GM10248 (cell line): Measurements from ENCODE around the gene SPATA31D4.

Experiments used
- CTCF ChIA-PET: fragments of 300-600 bp; sonication (Branson Sonifier 250); formaldehyde crosslinking; extraction: SDS; loops from one replicate; lab custom pipeline; 2021; ENCODE audit warnings: antibody characterized with exemption; lab: Yijun Ruan, JAX
- POLR2A ChIA-PET: fragments of 350-650 bp; sonication (Branson Sonifier 250); formaldehyde crosslinking; extraction: SDS; loops from one replicate; lab custom pipeline; 2020; ENCODE audit warnings: antibody characterized with exemption; lab: Yijun Ruan, JAX
- DNase-seq: peaks from one replicate; pipeline ENCODE4 v3.0.0; 2012; ENCODE audit errors: extremely low spot score
- CTCF ChIP-seq: IDR thresholded peaks from 2 replicates; pipeline ENCODE4 v1.5.1; 2012; ENCODE audit warnings: mild to moderate bottlenecking, low read depth; ENCODE audit errors: extremely low read depth, missing control alignments, control extremely low read depth

Gene SPATA31D4

GRCh38 chr9:81964218-81965171 is 36.3 kb downstream of the SPATA31D4 start:
- DNase-seq = no peak
- no peak for TF ChIP-seq CTCF
- ChIA-PET CTCF (no interaction called here), POLR2A (no interaction called here)

- CTCF ChIA-PET = interaction anchor here (1.3 kb wide), 1 partner anchor 12 kb away, joined by 3 read pairs; no protein-coding TSS in a partner anchor
- POLR2A ChIA-PET = no interaction called here
- DNase-seq = no peak
- TF ChIP-seq CTCF = no peak
These were observed 39.8 kb downstream of the SPATA31D4 start for GRCh38 chr9:81968026-81968425.

- DNase-seq = no peak
- ChIA-PET POLR2A (no interaction called here), CTCF (interaction anchor here (1.1 kb wide), 1 partner anchor 10 kb away, joined by 3 read pairs; no protein-coding TSS in a partner anchor)
- no peak for TF ChIP-seq CTCF
These were observed 41.7 kb downstream of the SPATA31D4 start for GRCh38 chr9:81969971-81970370.

GRCh38 chr9:81971727-81972126 is 43.5 kb downstream of the SPATA31D4 start:
- DNase-seq = no peak
- TF ChIP-seq CTCF = no peak
- CTCF ChIA-PET = interaction anchor here (1.3 kb wide), 1 partner anchor 15 kb away, joined by 3 read pairs; no protein-coding TSS in a partner anchor
- POLR2A ChIA-PET = no interaction called here

GRCh38 chr9:81974764-81975163 is 46.5 kb downstream of the SPATA31D4 start:
- ChIA-PET POLR2A (no interaction called here), CTCF (interaction anchor here (1.5 kb wide), 2 partner anchors 14 to 21 kb away, joined by 3 read pairs; no protein-coding TSS in a partner anchor)
- TF ChIP-seq CTCF = no peak
- DNase-seq = no peak

- CTCF ChIA-PET = no interaction called here
- POLR2A ChIA-PET = no interaction called here
- TF ChIP-seq CTCF = no peak
- DNase-seq = no peak
These were observed 48.1 kb downstream of the SPATA31D4 start for GRCh38 chr9:81976351-81976750.
